OCI-LY1 (cell line): ENCODE data around the gene ABLIM3.

ENCODE experiments used
- H2AFZ ChIP-seq: fragments of 200-600 bp; sonication (generic), shearing (Covaris generic); 2 replicates; pipeline ENCODE4 v1.6.0; 2014; ENCODE audit warnings: antibody characterized with exemption, mild to moderate bottlenecking, low read length
- H3F3A ChIP-seq: fragments of 200-600 bp; sonication (generic), shearing (Covaris generic); 2 replicates; pipeline ENCODE4 v1.6.0; 2014; ENCODE audit warnings: mild to moderate bottlenecking, antibody characterized with exemption, low read length, moderate library complexity; ENCODE audit not compliant: insufficient read depth
- H3K27ac ChIP-seq: fragments of 200-600 bp; sonication (generic); 2 replicates; pipeline ENCODE4 v1.5.1; 2014; ENCODE audit warnings: low read length, mixed run types, mild to moderate bottlenecking, low read depth; ENCODE audit not compliant: poor library complexity, severe bottlenecking
- H3K27me3 ChIP-seq: fragments of 200-600 bp; sonication (generic); 2 replicates; pipeline ENCODE4 v1.6.0; 2014; ENCODE audit warnings: antibody characterized with exemption, mild to moderate bottlenecking, low read length, moderate library complexity; ENCODE audit not compliant: insufficient read depth
- H3K36me3 ChIP-seq: fragments of 200-600 bp; sonication (generic); 2 replicates; pipeline ENCODE4 v1.6.1; 2014; ENCODE audit warnings: mild to moderate bottlenecking, antibody characterized with exemption, low read length, moderate library complexity, mixed read lengths; ENCODE audit not compliant: insufficient read depth
- H3K4me1 ChIP-seq: fragments of 200-600 bp; sonication (generic); 2 replicates; pipeline ENCODE4 v1.5.1; 2014; ENCODE audit warnings: mild to moderate bottlenecking, low read length, moderate library complexity; ENCODE audit not compliant: insufficient read depth, severe bottlenecking
- H3K4me2 ChIP-seq: fragments of 200-600 bp; sonication (generic), shearing (Covaris generic); 2 replicates; pipeline ENCODE4 v1.6.1; 2014; ENCODE audit warnings: low read length
- H3K4me3 ChIP-seq: fragments of 200-600 bp; sonication (generic); 2 replicates; pipeline ENCODE4 v1.5.1; 2014; ENCODE audit warnings: low read length, low read depth, mild to moderate bottlenecking, mixed read lengths; ENCODE audit not compliant: poor library complexity, severe bottlenecking
- H3K79me2 ChIP-seq: fragments of 200-600 bp; shearing (Covaris generic); 2 replicates; pipeline ENCODE4 v1.6.1; 2016; ENCODE audit warnings: mixed run types, low read length, mixed read lengths; ENCODE audit not compliant: insufficient read depth
- H3K9ac ChIP-seq: fragments of 200-600 bp; sonication (generic), shearing (Covaris generic); 2 replicates; pipeline ENCODE4 v1.6.1; 2014; ENCODE audit warnings: mild to moderate bottlenecking, low read length, mixed read lengths
- H3K9me2 ChIP-seq: fragments of 200-600 bp; sonication (generic), shearing (Covaris generic); 2 replicates; pipeline ENCODE4 v1.6.1; 2014; ENCODE audit warnings: low read depth, mild to moderate bottlenecking, low read length, mixed read lengths
- H3K9me3 ChIP-seq: fragments of 200-600 bp; shearing (Covaris generic); 2 replicates; pipeline ENCODE4 v1.6.1; 2014; ENCODE audit warnings: low read length, mixed read lengths
- H4K20me1 ChIP-seq: fragments of 200-600 bp; sonication (generic), shearing (Covaris generic); 2 replicates; pipeline ENCODE4 v1.6.0; 2016; ENCODE audit warnings: mild to moderate bottlenecking, low read length; ENCODE audit not compliant: insufficient read depth
- EZH2 ChIP-seq: fragments of 200-600 bp; sonication (generic), shearing (Covaris generic); IDR thresholded peaks from 2 replicates; pipeline ENCODE4 v1.8.0; 2017; ENCODE audit warnings: borderline replicate concordance, mixed run types, mild to moderate bottlenecking, antibody characterized with exemption, low read length, moderate library complexity, mixed read lengths
- TF ChIP-seq, protein P1 (sequence below): fragments of 200-600 bp; sonication (generic), shearing (Covaris generic); IDR thresholded peaks from 2 replicates; pipeline ENCODE4 v1.5.1; 2017; ENCODE audit warnings: mild to moderate bottlenecking, antibody characterized with exemption, low read length, moderate library complexity, mixed read lengths

The ABLIM3 gene

DNA sequence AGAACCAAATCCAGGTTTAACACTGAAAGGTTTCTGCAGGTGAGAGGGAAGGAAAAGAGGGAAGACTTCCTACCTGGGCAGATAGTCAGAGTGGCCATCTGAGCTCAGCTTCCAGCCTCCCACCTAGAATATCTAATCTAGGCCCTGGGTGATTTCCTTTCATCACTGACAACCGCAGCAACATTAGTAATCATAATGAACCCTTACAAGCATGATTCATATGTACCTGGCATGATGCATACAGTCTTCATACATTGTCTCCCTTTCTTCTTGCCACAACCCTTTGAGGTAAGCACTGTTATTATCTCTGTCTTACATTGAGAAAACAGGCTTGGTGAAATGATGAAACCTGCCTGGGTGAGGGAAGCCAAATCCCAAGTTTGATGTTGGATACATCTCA, 143.9 kb downstream of the ABLIM3 start:
- H3K4me3 ChIP-seq, result no peak overlapping the region
- H3K9me2 ChIP-seq, result no peaks in the 10 kb centered on the region
- no peaks in the 10 kb centered on the region for H3F3A ChIP-seq
- H3K27ac ChIP-seq, result no peak overlapping the region
- TF ChIP-seq EZH2, result no peak
- TF ChIP-seq, protein P1, sequence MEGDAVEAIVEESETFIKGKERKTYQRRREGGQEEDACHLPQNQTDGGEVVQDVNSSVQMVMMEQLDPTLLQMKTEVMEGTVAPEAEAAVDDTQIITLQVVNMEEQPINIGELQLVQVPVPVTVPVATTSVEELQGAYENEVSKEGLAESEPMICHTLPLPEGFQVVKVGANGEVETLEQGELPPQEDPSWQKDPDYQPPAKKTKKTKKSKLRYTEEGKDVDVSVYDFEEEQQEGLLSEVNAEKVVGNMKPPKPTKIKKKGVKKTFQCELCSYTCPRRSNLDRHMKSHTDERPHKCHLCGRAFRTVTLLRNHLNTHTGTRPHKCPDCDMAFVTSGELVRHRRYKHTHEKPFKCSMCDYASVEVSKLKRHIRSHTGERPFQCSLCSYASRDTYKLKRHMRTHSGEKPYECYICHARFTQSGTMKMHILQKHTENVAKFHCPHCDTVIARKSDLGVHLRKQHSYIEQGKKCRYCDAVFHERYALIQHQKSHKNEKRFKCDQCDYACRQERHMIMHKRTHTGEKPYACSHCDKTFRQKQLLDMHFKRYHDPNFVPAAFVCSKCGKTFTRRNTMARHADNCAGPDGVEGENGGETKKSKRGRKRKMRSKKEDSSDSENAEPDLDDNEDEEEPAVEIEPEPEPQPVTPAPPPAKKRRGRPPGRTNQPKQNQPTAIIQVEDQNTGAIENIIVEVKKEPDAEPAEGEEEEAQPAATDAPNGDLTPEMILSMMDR, result no peak
- no peaks in the 10 kb centered on the region for H3K36me3 ChIP-seq
- H3K4me1 ChIP-seq, result no peaks in the 10 kb centered on the region
- H3K4me2 ChIP-seq, result no peak overlapping the region
- no peaks in the 10 kb centered on the region for H3K9me3 ChIP-seq
- no peak overlapping the region for H2AFZ ChIP-seq
- H3K9ac ChIP-seq, result no peak overlapping the region
- no peaks in the 10 kb centered on the region for H4K20me1 ChIP-seq
- H3K27me3 ChIP-seq, result 0 out of 2 replicates have a peak, but pooled peaks cover 4% of the 10 kb centered on the region
- H3K79me2 ChIP-seq, result no peaks in the 10 kb centered on the region

DNA sequence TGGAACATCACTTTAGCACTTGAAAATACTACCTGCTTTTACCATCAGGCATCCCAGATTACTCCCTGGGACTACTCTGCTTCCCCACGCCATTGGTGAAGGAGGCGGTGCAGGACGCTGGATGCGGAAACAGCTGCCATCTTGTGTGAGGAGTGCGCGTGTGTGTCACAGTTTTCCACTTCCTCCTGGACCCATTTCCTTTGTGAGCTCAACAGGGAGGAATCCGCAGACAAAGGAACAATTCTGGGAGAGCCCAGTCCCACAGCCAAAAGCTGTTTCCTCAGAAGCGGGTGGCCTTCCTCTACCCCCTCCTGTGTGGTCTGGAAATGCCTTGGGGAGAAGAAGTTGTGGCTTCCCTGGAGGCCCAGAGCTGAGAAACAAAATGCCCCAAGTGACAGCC, 147.1 kb downstream of the ABLIM3 start:
- TF ChIP-seq, protein P1, result no peak
- TF ChIP-seq EZH2, result no peak
- Histone ChIP-seq H3K4me1 (no peaks in the 10 kb centered on the region), H3K9ac (no peak overlapping the region), H3K4me3 (no peak overlapping the region), H3K27me3 (no peaks in the 10 kb centered on the region), H3K79me2 (no peaks in the 10 kb centered on the region), H3K27ac (no peak overlapping the region), H4K20me1 (no peaks in the 10 kb centered on the region), H3K9me3 (no peaks in the 10 kb centered on the region), H3F3A (no peaks in the 10 kb centered on the region), H3K4me2 (no peak overlapping the region), H3K36me3 (no peaks in the 10 kb centered on the region), H2AFZ (no peak overlapping the region), H3K9me2 (no peaks in the 10 kb centered on the region)

DNA sequence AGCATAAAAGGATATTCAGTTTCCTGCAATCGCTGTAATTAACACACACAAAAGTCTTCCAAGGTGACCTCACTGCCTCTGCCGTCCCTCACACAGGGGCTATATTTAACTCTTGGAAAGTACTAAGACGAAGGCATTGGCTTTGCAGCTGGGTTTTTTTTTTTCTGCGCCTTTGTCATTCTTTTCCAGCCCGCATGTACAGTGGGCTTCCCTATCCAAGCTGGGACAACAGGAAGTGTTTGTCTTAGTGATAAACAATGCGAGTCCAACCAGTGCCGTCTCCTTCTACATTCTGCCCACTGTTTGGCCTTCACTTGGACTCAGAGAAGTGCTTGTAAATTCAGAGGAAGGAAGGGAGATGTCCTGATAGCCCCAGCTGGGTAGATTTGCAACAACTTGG, 148.0 kb downstream of the ABLIM3 start:
- Histone ChIP-seq H3K27ac (no peak overlapping the region), H3K9ac (no peak overlapping the region), H3K27me3 (no peaks in the 10 kb centered on the region), H3F3A (no peaks in the 10 kb centered on the region), H3K9me2 (no peaks in the 10 kb centered on the region), H3K4me2 (no peak overlapping the region), H3K4me1 (no peaks in the 10 kb centered on the region), H3K36me3 (no peaks in the 10 kb centered on the region), H3K4me3 (no peak overlapping the region), H3K79me2 (no peaks in the 10 kb centered on the region), H2AFZ (no peak overlapping the region), H3K9me3 (no peaks in the 10 kb centered on the region), H4K20me1 (no peaks in the 10 kb centered on the region)
- no peak for TF ChIP-seq EZH2
- TF ChIP-seq, protein P1, result no peak
